Fibroblast of skin of back (primary cell): ENCODE results near the gene FDPS. TPM values are rescaled to one million over a fixed set of nuclear protein-coding genes. Genes with fewer than 3 reads are reported as not detected.

Experiments used
- DNase-seq: peaks from one replicate; pipeline ENCODE4 v3.0.0-alpha.2; 2013
- polyA plus RNA-seq, 2 experiments: library from polyadenylated mRNA; unstranded; fragments of 120-200 nt; gene quantifications; one replicate each; pipeline ENCODE4 v1.2.1, GENCODE V29; 2013; ENCODE audit not compliant: insufficient read length in 2 of 2

The FDPS gene
- polyA plus RNA-seq (2013, experiment 1 of 2; ENCODE audit: insufficient read length), result 144 TPM
- 88.2 TPM for polyA plus RNA-seq (2013, experiment 2 of 2; ENCODE audit: insufficient read length)

DNA sequence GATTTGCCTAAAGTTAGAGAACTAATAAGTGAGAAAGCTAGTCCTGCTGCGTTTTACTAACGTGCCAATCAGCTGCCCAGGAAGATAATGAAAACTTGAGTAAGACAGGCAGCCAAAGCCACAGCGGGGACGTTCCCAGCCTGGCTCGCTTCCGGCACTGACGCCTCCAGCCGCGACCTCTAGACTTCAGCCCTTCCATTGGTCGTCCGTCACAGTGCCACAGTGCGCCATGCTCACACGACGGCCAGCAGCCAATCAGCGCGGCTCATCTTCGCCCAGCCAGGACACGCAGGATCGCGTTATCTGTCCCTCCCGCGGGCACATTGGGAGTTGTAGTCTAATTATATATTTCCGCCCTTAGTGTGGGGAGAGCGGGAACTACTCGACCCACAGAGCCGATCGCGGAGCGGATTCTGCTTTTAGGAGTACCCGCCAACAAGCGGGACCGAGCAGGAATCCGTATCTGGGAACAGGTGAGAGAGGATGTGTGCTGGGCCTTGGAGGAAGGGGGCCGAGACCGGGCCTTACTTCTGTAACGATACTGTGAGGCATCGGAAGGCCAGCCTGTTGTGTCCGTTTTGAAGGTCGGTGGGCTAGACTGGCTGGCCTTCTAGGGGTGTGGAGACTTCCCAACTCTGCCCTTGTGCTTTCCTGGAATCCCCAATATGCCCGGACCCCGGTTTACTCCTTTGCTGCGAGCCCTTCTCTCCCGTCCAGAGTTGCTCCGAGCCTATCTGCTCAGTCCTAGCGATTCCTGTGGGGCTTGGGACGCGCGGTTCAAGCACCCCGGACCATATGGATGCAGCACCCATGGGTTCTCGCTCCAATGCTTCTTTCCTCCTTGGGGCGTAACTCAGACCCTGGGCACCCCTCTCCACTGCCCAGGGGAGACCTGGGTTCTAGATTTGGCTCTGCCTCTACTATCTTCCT lies at the start of gene FDPS:
FDPS (plus strand) TSS at position 374 of the 930 bp plus-strand sequence. CDS start 924 bp downstream, outside the sequence.
- DNase-seq, result peak; percentile 99

DNA sequence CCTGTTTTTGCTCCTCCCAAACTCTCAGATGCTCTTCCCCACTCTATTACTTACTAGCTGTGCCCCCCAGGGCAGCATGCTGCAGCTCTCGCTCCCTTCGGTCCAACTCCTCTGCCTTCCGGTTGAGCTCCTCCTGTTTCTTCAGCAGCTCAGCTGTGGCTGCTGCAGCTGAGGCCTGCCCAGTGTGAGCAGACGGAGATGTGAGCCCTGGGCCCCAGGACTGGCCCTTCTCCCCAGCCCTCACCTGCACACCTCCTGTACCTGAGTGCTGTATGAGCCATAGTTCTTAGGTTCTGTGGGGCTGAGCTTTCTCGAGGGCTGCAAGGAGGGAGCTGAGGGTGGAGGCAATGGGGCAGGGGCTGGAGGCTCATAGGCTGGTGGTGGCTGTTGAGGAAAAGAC lies 48.4 kb upstream of the FDPS start:
- DNase-seq, result no peak

DNA sequence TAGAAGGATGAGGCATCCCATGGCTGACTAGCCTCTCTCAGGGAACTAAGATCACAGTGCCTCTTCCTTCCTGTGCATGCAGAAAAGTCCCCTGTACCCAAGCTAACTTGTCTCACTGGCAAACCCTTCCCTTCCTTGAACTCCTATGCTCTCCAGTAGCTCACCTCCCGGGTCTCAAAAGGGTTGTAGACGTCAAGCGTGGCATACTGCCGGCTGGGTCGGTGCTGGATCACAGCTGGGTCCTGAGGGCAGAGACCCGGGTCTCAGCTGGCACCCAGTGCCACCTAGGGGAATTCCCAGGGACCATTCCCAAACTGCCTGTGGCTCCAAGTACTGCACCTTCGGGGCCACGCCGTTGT lies 47.2 kb upstream of the FDPS start:
- no peak for DNase-seq

DNA sequence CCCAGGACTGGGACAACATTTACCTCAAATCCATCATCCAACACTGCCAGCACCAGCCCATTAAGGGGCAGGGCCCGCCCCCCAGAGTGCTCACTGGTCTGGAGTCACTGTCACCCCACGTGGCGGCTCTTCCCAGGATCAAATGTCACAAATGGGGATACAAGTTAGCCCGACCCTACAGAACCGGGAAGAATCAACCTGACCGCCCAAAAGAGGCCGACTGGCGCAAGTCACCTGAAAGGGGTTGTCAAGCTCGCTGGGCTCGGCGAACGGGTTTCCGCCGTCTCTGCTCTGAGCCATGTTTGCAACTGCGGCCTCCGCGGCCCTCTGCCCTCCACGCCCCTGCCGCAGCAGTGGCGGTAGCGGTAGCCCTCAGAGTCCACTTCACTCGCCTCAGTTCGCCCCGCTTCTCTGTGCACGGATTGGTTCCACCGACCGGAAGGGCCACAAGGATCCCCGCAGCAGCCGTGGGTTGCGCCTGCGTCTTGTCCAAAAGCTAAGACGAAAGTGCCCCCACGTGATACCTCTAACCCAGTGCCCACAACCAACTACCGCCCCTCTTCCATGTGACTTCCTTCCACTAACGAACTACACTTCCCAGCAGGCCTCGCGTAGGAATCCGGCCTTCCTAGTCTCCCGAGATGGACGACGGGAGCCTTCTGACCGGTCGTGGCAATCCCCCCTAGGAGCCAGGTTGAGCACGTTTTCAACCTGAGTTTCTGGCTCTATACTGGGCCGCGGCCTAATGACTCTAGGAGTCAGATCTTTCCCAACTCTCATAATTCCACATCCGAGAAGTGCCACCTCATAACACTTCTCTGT lies 46.6 kb upstream of the FDPS start, which contains the start of gene SCAMP3:
SCAMP3 (minus strand) TSS at position 509 of the 822 bp plus-strand sequence; CDS start at position 300, 209 bp downstream.
- peak; percentile 99 for DNase-seq

DNA sequence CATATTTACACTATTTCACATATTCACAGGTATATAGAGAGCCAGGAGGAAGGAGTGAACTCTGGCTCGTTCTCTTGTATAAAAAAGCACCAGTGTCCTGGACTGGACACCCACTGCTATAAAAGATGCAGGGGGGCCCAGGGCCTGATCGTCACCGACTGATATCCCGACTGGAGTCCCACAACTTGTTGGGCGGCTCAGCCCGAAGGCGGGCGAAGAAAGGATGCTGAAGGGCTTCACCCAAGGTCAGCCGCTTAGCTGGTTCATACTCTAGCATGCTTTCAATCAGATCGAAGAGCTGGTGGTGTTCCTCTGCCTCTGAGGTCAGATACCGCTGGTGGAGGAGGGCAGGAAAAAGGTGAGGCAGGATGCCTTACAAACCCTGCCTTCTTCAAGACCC lies 45.6 kb upstream of the FDPS start:
- DNase-seq, result no peak

DNA sequence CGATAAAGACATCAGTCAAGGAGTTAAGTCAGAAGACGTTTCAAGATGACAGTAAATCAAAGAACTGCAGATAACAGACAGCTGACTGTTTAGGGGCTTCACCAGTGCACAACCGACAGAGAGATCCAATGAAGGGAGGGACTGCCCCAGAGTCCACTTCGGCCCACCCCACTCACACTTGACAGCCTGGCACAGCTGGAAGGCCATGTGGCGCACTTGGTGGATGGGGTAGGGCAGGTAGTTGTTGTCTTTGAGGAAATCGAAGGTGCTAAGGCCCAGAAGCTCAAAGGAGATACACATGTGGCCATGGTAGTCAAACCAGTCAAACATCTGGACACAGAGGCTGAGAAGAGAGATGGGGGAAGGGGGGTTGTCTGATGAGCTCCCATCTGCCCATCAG lies 42.1 kb upstream of the FDPS start:
- DNase-seq, result no peak

- no peak for DNase-seq
These were observed 41.3 kb upstream of the FDPS start for GRCh38 chr1:155267373-155267772.

DNA sequence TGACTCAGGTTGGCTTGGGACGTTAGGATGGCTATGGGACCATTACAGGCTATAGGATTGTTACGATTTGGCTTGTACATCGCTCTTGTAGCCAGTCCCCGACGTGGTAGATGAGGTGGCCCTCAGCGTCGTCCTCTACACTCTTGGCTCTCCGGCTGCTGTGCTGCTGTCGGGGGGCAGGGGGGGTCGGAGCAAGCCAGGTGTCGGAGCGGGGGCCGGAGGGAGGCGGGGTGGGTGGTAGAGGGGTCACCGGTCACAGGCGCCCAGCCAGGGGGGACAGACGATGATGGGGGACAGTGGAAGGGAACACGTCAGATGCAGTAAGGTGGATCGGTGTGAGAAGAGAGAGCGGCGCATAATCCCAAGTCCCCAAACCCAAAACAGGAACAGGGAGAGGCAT lies 40.0 kb upstream of the FDPS start:
- no peak for DNase-seq

DNA sequence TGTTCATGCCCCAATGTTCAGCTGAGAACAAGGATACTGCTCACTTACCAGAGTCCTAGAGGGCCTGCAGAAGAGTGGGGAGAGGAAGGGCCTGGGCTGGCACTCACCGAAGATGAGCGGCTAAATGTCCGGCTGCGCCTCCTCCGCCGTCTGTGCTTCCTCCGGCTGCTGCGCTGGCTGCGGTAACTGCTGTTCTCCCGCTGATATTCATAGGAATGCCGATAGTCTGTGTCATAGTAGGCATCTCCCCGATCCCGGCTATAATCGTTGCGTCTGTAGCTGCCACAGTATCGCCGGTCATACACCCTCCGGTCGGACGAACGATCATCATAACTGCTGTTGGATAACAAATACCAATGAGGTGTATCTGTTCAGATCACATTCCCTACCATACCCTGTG lies 39.3 kb upstream of the FDPS start:
- no peak for DNase-seq

DNA sequence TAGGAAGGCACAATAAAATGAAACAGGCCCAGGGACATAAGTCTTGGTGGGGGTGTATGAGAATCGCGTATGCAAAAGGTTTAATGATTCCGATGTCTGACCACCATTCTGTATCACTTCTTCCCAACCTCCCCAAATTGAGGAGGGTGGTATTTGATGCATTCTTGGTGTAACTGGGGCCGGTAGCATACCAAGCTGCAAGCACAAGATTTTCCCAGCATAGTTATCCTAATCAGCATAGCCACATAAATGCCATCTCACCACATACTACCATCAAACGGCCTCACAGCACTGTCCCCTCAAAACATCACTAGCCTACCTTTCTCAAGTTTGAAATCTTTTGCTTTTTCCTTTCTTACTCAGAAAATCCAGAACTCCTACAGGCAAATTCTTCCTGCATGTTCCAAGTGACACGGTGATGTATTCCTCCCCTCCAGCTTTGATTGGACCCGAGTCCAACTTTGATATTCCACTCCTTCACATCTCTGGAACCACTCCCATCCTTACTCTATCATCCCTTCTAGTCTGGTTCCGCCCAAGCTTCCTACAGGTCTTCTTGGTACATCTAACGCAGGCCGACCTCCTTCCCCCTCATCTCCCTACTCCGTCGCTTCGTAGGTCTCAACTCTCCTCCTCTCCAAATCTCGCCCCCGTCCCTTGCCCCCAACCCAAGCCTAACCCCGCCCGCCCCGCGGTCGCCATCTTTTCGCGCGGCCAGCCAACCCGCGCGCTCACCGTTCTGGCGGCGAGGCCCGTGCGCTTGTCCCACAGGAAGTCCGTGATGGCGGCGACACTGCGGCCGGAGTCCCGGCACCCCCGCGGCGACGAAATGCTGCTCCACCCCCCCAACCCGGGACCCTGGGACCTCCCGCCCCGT lies 36.0 kb upstream of the FDPS start:
- peak; percentile 66 for DNase-seq

GRCh38 chr1:155273343-155274245 lies 35.1 kb upstream of the FDPS start, which contains the start of gene CLK2:
TSS of gene CLK2 (minus strand) at chr1:155273504. CDS start at chr1:155270977, 2,527 bp downstream.
- DNase-seq, result peak; percentile 95

DNA sequence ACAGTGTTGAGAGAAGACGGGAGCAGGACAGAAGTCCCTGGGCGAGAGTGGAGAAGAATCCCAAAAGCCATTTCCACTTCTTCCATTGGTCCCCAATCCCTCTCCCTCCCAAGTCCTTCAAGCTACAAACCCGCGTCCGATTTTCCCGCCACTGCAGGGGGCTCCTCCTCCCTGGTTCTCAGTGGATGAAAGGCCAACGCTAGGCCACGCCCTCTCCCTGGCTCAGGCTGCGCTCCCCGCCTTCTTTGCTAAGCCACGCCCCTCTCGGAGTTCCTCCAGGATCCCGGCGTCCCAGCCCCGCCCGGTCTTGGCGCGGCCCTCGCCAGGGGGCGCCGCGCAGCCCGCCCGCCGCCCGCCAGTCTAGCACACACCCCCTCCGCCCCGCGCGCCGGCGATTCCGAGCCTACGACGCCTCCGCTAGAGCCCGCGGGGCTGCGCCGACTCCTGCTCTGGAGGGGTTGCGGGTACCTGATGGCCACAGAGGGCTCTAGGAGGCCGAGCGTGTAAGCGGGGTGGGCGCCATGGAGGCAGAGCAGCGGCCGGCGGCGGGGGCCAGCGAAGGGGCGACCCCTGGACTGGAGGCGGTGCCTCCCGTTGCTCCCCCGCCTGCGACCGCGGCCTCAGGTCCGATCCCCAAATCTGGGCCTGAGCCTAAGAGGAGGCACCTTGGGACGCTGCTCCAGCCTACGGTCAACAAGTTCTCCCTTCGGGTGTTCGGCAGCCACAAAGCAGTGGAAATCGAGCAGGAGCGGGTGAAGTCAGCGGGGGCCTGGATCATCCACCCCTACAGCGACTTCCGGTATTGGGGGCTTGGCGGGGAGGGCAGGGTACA lies 31.4 kb upstream of the FDPS start, which contains the start of gene HCN3:
HCN3 (plus strand) TSS at position 394 of the 832 bp plus-strand sequence; CDS start at position 522, 128 bp downstream.
- DNase-seq, result peak; percentile 94

GRCh38 chr1:155277902-155278688 lies 30.6 kb upstream of the FDPS start:
- DNase-seq, result peak; percentile 36

DNA sequence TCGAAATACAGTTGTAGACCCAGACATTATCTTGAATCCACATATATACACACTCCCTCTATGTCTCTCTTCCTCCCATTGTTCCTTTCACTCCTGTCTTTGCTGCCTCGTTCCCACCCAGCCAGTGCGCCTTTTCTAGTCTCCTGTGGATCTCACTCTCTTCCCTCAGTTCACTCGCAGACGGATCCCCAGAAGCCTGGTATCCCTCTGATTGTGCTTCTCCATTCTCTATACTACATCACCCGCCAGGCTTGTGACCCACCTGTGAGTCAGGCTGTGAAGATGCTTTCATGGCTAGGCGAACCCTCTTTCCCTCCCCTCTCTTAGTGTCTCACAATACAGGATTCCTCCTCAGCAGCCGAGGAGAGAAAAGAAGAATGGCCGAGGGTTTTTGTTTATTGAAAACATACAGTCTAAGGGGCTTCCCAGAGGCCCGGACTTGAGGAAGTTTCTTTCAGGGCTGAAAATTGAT lies 29.9 kb upstream of the FDPS start:
- DNase-seq, result no peak

- no peak for DNase-seq
These were observed 29.4 kb upstream of the FDPS start for GRCh38 chr1:155279268-155279667.

DNA sequence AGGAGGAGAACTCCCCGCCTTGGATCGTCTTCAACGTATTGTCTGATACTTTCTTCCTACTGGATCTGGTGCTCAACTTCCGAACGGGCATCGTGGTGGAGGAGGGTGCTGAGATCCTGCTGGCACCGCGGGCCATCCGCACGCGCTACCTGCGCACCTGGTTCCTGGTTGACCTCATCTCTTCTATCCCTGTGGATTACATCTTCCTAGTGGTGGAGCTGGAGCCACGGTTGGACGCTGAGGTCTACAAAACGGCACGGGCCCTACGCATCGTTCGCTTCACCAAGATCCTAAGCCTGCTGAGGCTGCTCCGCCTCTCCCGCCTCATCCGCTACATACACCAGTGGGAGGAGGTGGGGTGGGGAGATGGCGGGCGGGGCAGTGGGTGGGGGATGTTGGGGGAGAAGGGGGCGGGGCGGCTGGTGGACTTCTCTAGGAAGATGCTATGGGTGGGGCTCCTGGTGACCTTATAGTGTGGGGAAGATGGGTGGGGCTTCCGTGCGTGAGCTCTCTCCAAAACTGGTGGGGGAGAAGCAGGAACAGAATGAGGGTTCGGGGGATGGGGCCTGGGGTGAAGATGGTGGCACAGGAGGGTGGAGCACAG lies 26.1 kb upstream of the FDPS start:
- DNase-seq, result no peak

DNA sequence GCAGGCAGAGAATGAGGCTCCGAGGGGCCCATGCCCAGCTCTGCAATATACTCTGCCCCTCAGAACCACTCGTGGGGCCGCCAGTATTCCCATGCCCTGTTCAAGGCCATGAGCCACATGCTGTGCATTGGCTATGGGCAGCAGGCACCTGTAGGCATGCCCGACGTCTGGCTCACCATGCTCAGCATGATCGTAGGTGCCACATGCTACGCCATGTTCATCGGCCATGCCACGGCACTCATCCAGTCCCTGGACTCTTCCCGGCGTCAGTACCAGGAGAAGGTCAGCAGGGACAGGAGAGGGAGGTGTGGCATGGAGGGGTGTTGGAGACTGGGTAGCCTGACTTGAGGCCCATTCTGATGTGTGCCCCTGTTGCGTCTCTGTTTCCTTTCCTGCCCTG lies 24.2 kb upstream of the FDPS start:
- DNase-seq, result no peak

DNA sequence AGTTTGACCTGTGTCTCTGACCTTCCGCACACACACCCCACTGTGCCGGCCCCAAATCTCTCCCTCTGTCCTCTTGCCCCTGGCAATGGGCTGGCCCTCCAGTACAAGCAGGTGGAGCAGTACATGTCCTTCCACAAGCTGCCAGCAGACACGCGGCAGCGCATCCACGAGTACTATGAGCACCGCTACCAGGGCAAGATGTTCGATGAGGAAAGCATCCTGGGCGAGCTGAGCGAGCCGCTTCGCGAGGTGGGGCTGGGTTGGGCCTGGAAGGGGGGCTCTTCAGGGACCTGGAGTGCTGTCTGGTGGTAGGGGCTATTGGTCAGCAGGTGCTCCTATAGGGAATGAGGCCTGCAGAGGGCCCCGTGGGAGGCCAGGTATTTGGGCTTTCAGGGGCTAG lies 23.6 kb upstream of the FDPS start:
- no peak for DNase-seq
